NCI-H460 (cell line): ENCODE measurements around the gene DCAKD. TPM values are rescaled to one million over a fixed set of nuclear protein-coding genes. Genes with fewer than 3 reads are reported as not detected.

Experiments used
- DNase-seq: peaks from one replicate; pipeline ENCODE4 v3.0.0-alpha.2; 2016; ENCODE audit warnings: low read depth; ENCODE audit errors: extremely low read depth
- total RNA-seq: library from RNA; depleted of rRNA; stranded (reverse); fragments of >200 nt; shearing (Covaris generic); gene quantifications from 2 replicates; pipeline ENCODE4 v1.2.3, GENCODE V29; 2014

Gene DCAKD
- total RNA-seq, 1 experiment from 2014 or later: 24.0 TPM

DNA sequence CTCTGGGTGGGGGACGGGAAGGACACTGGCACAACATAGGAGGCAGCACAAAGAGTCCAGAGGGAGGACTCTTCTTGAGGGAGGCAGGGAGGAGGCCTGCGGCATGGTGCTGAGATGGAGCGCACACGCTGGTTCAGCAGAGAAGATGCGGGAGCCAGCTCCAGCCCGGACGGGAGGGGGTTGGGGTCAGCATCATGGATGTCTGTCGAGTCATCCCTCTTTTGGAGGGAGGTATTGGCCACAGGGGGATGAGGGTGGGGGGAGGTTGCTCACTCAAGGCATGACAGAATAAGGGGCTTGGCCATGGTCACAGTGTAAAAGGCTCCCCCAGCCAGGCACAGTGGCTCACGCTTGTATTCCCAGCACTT is 19.3 kb downstream of the DCAKD start:
- no peak for DNase-seq

DNA sequence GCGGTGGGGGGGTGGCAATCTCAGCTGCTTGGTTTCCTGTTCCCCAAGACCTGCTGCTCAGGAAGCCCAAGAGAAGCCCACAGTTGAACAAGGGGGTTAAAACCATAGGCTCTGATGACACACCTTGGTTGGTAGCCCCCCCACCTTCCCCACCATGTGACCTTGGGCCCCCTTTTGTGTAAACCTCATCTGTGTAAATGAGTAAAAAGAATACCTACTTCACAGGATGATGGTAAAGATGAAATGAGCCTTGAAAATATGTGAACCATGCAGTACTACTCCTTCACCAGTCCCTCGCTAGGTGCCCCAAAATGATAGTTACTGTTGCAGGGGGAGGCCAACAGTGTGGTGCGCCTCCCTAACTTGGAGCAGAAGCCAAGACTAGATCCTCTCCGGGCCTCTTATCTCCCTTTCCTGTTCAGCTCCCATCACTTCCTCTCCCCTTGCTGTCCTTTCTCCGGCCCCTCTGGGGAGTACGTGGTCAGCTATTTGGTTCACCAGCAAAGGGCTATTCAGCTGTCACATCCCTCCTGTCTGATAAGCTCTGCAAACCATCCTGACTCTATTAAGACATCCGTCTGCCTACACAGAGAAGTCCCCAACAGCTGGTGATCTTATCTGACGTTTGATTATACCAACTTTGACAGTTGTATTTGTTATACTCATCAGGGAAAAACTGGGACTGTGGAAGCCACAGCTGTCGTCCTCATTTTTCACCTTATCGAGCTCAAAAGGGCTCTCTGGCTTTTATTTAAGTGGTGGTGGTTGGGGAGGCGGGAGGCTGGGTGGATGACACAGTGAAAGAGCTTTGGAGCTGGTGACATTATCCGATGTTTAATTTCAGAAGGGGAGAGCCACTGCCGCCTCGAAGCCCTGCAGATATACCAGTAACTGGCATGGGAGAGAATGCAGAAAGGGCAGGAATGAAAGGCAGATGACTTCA is 19.9 kb downstream of the DCAKD start:
- no peak for DNase-seq

DNA sequence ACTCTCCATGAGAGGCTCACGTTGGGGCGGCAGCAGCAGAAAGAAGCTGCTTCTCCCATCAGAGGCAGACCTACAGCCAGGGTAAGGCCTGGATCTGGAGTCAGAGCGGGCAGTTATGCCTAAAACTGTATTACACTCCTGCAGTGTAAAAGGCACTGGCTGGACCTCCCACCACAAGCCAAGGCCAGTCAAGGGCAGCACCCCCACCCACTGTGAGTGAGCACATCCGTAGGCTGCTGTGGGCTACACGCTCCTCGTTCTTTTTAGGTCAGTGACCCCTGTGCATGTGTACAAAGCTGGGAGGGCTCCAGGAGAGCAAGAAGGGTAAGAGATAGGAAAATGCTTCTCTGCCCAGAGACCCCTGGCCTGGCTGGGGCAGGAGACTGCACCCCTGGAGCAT is 20.7 kb downstream of the DCAKD start:
- DNase-seq: no peak

DNA sequence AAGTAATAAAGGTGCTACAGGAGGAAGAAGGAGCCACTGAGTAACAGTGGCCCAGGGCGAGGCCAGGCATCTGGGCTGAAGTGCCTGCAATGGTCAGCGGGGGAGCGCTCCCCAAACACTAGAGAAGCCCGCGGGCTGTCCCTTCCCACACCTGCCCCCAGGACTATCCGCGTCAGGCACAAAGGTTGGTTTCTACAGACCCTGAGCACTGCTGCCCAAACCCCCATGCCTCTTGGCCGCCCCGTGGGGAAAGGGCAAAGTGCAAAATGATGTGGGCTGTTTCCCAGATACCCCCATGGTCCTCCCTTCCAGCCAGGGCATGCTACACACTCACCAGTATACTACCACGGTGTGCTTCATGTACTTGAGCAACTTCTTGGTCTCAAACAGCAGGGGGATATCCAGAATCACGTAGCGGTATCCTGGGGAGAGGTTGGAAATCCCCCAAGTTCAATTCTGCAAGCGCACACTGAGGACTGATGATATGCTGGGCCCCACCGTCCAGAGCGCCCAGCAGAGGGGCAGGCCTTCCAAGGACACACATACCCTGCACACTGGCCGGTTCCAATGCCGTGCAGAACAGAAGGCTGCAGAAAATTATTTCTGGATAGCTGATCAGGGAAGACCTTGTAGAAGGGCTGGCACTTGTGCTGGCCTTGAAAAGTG is 21.5 kb downstream of the DCAKD start:
- no peak for DNase-seq

DNA sequence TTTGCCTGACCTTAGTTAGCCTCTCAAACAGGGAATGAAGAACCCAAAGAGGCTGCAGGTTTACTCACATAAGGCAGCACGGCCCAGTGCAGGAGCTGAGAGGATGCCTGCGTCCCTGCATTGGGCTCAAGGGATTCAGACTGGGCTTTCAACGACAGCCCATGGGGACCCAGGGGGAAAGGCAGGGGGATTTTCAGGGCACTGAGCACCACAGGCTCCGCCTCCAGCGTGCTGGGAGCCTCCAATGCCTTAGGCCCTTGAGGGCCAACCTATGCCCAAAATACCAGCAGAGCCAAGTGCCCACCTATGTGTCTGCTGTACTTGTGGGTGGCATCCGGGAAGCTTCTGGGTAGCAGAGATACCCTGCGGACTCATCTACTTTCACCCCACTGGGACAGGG is 22.3 kb downstream of the DCAKD start:
- no peak for DNase-seq

DNA sequence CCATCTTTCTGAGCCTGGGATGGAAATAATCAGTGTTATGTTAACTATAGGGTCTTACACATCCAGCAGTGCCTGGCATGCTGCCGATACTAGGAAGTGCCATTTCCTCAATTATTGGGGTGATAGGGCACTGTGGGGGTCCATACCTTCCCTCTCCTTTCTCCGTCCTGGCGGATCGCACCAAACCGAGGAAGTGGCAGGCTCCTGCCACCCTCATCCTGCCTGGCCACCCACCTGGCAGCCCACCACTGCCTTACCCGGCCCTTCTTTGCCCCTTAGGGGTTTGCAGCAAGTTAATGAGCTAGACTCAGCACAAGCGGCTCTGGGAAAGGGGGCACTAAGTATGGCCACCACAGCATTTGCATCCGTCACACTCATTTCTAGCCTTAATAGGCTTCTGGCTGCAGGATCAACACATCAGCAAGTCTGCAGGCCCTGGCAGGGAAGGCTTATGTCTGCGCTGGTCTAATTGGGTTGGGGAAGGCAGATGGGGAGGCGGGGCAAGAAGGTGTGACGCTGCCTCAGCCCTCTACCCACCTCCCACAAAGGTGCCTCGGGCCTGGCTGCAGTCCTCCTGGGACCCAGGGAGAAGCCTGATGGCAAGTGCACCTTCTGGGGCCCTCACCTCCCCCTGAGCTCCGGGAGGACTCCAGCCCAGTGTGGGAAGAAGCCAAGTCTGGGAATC is 28.6 kb downstream of the DCAKD start:
- DNase-seq: no peak

DNA sequence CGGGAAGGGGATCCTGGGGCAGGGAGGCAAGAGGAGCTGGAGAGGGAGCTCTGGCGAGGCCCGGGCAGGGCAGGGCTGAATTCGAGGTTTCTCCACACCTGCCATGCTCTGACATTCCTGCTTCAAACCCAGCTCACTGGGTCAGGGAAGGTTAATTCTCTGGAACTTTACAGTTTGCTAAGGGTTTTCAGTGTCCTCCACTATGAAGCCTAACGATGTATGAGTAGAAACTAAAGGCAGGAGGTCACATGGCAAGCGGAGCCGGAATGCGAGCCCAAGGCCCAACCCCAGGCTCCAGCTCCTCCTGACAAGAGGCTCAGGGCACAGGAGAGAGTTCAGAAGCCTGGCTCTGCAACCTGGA is 29.2 kb downstream of the DCAKD start:
- no peak for DNase-seq

DNA sequence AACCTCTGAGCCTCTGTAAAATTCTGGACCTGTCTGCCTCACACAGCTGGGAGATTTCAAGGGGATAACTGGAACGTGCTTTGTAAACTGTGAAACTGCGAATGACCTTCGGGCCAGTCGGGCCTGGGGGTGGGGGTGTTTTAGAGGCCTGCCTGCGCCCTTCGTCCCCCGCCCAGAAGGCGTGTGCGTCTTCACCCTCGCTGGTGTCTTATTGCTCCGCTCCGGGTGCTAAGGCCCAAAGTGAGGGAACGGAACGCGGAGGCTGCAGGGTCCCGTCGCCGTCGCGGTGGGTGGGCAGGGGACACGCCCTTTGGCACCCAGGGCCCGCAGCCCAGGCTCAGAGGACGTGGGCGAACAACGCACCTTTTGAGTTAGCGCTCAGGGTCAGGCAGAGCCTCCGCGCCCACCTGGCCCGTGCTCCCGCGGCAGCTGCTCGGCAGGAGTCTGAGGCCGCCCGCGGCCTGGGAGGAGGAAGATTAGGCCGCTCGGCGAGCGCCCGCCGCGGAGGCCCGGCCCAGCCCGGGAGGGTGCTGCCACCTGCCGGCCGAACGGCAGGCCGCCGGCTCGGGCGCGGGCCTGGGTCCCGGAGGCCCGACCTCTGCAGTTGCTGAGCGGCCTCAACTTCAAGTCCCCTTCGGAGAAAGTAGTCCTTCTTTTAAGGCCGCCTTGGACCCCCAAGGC is 29.7 kb downstream of the DCAKD start:
- DNase-seq: peak; percentile 45

DNA sequence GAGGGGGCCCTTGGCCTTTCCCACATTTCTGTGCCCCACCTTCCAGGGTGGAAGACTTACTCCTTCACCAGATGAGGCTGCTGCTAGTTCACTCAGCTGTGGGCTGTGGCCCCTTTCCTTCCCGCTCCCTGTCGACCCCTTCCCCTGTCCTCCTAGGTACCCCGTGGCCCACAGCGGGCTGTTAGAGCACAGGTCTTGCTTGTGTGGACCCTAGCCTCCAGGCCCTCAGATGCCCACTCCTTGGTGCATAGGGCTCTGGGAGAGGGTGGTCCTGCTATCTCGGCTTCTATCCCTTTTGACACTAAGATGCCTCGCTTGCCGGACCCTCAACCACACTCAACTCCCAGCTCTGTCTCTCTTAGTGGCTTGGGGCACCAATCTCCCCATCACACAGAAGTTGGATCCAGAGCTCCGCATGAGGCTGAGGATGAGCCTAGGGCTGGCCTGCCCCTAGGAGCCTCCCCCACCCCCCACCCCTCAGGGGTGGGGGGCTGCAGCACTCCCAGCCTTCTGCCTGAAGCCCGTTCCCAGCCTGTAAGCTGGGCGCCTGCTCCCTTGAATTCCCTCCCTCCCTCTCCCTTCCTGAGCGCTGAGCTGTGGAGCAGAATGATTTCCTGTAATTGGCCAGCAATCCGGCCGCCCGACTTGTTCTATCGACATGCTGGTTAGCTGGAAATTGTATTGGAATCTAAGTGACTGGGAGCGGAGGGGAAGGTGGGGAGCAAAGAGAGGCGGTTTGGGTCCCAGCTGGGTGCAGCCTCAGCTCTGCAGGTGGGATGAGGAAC is 30.9 kb downstream of the DCAKD start:
- DNase-seq: no peak

DNA sequence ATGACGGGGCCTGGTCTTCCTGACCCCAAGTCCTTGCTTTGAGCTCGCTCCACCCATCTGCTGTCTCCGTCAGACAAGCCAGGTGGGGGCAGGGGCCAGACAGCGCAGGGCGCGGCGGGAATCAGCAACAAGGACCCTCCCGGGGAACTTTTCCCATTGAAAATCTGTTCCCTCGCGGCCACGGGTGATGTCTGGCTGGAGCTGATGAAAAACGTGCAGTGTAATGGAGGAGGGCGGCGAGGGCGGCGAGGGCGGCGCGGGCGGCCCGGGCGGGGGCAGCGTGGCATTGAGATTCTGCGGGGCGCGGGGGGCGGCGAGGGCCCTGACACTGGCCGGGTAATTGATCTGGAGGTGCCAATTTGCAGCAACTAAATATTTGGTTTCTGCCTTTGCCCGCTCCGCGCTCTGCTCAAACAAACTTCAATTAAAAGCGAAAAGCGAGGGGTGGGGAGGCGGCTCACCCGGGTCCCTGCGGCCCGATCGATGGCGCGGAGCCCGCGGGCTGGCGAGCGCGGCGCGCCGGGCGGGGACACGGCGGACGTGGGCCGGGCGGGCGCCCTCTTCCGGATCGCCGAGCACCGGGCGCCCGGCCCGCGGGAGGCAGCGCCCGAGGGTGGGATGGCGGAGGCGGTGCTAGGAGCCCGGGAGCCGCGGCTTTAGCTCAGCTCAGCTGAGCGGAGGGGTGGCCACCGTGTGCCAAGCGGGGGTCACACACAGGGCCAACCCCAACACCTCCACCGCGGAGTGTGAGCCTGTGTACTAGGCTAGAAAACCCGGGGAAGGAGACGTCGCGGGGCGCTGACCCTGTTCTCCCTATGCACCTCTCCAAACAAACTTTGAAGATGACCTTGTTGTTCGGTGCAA is 32.4 kb downstream of the DCAKD start:
- DNase-seq: peak; percentile 48

DNA sequence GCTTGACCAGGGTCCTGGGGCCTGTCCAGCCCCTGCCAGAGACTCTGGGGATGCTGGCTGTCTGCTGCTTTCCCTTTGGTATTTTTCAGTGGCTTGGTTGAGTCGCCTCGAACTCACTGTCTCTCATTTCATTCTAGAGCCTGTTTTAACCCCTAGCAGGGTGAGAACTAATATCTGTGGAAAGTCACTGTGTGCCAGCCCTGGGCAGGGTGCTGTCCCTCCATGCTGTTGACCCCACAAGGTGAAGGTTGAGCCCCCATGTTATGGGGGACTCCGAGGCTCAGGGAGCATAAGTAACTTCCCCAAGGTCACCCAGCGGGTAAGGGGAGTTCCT is 33.0 kb downstream of the DCAKD start:
- DNase-seq: no peak

DNA sequence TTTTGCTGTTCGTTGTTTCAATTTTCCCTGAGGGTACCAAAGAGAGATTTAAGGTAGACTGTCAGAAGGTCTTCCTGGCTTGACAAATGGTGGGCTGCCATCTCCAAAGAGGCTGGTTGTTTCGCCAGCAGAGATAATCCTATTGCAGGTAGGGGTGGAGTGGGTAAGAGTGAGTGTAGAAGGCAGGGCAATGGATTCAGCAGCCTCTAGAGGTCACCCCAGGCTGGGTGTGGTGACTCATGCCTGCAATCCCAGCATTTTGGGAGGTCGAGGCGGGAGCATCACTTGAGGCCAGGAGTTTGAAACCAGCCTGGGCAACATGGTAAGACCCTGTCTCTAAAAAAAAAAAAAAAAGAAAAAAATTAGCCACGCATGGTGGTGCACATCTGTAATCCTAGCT is 34.6 kb downstream of the DCAKD start:
- DNase-seq: peak; percentile 18

DNA sequence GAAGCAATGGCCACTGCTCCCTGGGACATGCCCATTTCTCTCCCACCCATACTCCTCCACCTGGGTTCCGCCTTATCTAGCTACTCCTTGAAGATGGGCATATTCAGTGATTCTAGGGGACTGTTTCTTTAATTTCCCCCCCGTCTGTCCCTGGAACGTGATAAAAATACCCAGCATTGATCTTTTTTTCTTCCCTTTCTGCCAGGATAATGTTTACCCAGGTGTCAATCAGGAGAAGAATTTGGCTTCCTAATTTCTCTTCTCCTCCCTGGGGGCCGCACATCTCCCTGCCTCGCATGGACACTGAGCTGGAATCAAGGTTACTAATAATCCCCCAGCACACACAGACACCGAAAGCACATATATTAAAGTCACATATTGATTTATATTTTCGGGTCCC is 35.2 kb downstream of the DCAKD start:
- DNase-seq: no peak

DNA sequence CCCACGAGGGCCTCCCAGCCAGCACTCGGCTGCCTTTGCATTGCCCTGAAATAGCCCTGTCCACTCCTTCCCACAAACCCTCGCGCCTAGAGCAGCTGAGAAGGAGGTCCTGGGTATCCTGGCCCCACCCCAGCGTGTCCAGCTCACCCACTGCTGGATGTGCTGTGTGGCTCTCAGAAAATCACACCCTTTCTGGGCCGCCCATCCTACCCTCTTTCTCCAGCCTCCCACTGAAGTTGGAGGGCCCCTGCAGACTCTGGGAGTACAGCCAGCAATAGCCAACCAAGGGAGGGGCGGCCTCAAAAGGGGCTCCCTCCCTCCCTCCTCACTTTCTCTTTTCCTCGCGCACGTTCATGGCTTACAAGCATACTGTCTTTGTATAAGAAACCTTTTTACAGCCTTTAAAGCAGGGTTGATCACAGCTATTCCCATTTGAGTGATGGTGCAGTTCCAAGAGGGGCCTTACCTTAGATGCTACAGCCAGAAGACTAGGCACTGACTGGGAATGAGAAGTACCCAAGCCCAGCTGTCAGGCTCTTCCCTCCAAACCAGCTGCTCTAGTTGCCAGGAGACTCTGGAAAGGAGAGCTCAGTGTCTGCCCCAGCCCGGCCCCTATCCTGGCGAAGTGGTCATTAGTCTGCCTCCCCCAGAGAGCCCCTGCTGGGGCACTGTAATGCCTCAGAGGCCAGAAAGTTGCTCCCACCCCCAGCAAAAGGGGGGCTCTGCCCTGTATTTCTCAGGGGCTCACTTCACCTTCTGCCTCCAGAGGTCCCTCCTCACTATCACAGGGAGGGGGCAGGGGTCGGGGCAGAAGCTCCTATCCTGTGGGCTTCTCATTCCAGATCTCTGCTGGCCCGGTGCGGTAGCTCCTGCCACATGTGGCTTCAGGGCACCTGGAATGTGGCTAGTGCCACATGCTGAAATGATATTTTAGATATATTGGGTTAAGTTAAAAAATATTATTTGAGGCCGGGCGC is 38.1 kb downstream of the DCAKD start:
- DNase-seq: no peak

DNA sequence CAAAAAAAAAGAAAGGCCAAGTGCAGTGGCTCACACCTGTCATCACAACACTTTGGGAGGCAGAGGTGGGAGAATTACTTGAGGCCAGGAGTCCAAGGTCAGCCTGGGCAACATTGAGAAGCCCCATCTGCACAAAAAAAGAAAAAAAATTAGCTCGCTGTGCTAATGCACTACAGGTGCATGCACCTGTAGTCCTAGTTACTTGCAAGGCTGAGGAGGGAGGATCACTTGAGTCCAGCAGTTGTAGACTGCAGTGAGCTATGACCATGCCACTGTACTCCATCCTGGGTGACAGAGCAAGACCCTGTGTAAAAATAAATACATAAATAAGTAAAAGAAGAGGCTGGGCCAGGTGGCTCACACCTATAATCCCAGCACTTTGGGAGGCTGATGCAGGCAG is 39.7 kb downstream of the DCAKD start:
- DNase-seq: no peak

DNA sequence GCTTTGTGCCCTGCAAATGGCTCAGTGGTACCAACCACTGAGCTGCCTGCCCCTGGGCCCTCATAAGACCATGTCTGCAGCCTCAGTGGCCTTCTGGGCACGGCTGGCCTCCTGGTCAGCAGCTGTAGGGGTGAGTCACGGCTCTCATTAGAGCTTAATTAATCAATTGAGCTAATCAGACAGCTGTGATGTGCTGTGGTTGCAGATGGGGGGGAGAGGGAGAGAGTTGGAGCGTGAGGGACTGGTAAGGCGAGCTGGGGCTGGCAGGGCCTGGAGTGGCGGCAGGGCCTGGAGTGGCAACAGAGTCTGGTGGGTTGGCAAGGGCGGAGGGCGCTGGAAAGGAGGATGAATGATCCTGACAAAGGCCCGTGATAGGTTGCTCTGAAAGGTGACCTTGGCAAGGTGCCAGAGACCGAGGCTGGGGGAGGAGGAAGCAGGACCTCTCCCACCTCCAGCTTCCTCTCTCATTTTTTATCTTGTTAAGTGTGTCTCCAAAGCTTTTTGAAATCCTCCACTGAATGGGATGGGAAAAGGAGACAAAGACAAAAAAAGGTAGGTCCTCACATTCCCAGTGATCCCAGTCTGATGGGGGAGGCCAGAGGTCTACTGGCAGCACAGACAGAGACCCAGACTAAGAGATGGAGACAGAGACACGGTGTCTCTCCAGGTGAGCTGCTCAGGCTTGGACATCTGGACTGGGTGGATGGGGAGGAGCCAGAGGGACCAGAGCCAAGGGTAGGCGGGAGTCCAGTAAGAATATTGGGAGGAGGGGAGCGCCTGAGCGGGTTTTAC is 41.6 kb downstream of the DCAKD start:
- DNase-seq: no peak

DNA sequence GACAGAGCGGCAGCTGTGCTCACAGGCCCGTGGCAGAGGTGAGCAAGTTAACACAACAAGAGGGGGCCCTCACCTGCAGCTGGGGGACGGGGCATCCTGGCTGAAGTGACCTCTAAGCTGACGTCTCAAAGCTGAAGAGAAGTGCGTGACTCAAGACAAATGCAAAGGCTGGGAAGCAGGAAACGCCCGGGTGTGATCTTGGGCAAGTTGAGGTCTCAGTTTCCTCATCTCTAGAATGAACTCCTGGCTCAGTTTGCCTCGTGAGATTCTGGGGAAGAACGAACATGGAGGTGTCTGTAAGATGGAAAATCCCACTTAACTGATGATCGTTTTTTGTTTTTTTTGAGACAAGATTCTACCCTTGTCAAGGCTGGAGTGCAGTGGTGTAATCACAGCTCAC is 43.2 kb downstream of the DCAKD start:
- DNase-seq: no peak
